ENCODE measurements around the gene CD2AP. TPM values are rescaled to one million over a fixed set of nuclear protein-coding genes. Genes with fewer than 3 reads are reported as not detected.
"Not testable (repeated sequence)": the region's sequence is repeated elsewhere in the genome, so short reads cannot be mapped to it uniquely, and the experiment has no call there.

Gene CD2AP
- total and polyA plus RNA-seq, 9 of the 15 experiments (the other 6 are each of a cell fraction or from before 2014, with no cell fraction given), result 9.4 to 69.7 (median 38.7) TPM

- DNase-seq (ENCODE audit: extremely low read depth in 1 of 4, low spot score in 3 of 4); FAIRE-seq; BruUV-seq (replicated peaks); H3K4me1 ChIP-seq (replicated peaks in 1 of 2; ENCODE audit: control insufficient read depth in 2 of 2, insufficient read depth in 2 of 2, low read length in 2 of 2); CTCF ChIA-PET (ENCODE audit: low intra/inter-chr PET ratio); H3K9me1 ChIP-seq (ENCODE audit: control insufficient read depth, insufficient read depth, low read length); H4K20me1 ChIP-seq (replicated peaks; ENCODE audit: control insufficient read depth, insufficient read depth, low read length); H2AFZ ChIP-seq (ENCODE audit: low read depth, low read length); H3K9me3 ChIP-seq (replicated peaks; ENCODE audit: control insufficient read depth, insufficient read depth, low read depth, low read length); H3K9ac ChIP-seq (ENCODE audit: insufficient read depth in 1 of 2, low read depth in 2 of 2, low read length in 2 of 2); H3K27me3 ChIP-seq (ENCODE audit: control insufficient read depth in 2 of 2, insufficient read depth in 2 of 2, low read length in 2 of 2); ATAC-seq; H3K27ac ChIP-seq (ENCODE audit: extremely low read depth, low read depth, low read length); in situ Hi-C loops (cut with MboI); intact Hi-C loops (cut with micrococcal nuclease); H3K4me3 ChIP-seq; H3K4me2 ChIP-seq (ENCODE audit: insufficient read depth, low read length): not testable (repeated sequence)
- H3K79me2 ChIP-seq (ENCODE audit: control insufficient read depth, insufficient read depth, low read length), result peaks cover 41% of the 10 kb centered on the region
- WGBS (ENCODE audit: insufficient coverage, low coverage, missing lambda C conversion rate), result 94% methylated on average over 6 of the region's 6 CpGs
- TF ChIP-seq ZNF146 (CRISPR knock-in tag; IDR thresholded peaks at IDR 0.05; ENCODE audit: unreplicated experiment) (peak; percentile 83), RBM25 (IDR thresholded peaks at IDR 0.05; ENCODE audit: low read depth, low read length, severe bottlenecking) (peak; percentile 3), BCOR (IDR thresholded peaks at IDR 0.05) (0 out of 2 replicates have a peak, but pooled peaks have one; percentile 33), KDM1A (IDR thresholded peaks at IDR 0.05) (peak in 1 of 2 experiments; percentile 40; a peak in 1 of 4 replicates)
- POLR2A ChIA-PET, result interaction anchor here (0.6 kb wide), 1 partner anchor 24 kb away, joined by 3 read pairs; no protein-coding TSS in a partner anchor
- peaks cover 30% of the 10 kb centered on the region; the same call in 2 of the 3 replicates for H3K36me3 ChIP-seq (ENCODE audit: control insufficient read depth, insufficient read depth, low read length)
Measured at GRCh38 chr6:47556459-47556858, 78.9 kb downstream of the CD2AP start.

GRCh38 chr6:47563162-47563561 lies 85.6 kb downstream of the CD2AP start:
- intact Hi-C loops (cut with micrococcal nuclease), result no loop called here
- Histone ChIP-seq H3K9me3 (replicated peaks; ENCODE audit: control insufficient read depth, insufficient read depth, low read depth, low read length) (no peaks in the 10 kb centered on the region), H3K27me3 (ENCODE audit: control insufficient read depth in 2 of 2, insufficient read depth in 2 of 2, low read length in 2 of 2) (no peaks in the 10 kb centered on the region), H3K9ac (ENCODE audit: insufficient read depth in 1 of 2, low read depth in 2 of 2, low read length in 2 of 2) (no peak overlapping the region), H3K9me1 (ENCODE audit: control insufficient read depth, insufficient read depth, low read length) (no peaks in the 10 kb centered on the region), H3K4me1 (replicated peaks in 1 of 2; ENCODE audit: control insufficient read depth in 2 of 2, insufficient read depth in 2 of 2, low read length in 2 of 2) (no peaks in the 10 kb centered on the region), H3K4me2 (ENCODE audit: insufficient read depth, low read length) (no peak overlapping the region), H3K36me3 (ENCODE audit: control insufficient read depth, insufficient read depth, low read length) (peaks cover 27% of the 10 kb centered on the region), H3K4me3 (no peak overlapping the region), H4K20me1 (replicated peaks; ENCODE audit: control insufficient read depth, insufficient read depth, low read length) (no peaks in the 10 kb centered on the region), H2AFZ (ENCODE audit: low read depth, low read length) (no peak overlapping the region), H3K27ac (ENCODE audit: extremely low read depth, low read depth, low read length) (no peak overlapping the region), H3K79me2 (ENCODE audit: control insufficient read depth, insufficient read depth, low read length) (peaks cover 74% of the 10 kb centered on the region)
- ChIA-PET CTCF (ENCODE audit: low intra/inter-chr PET ratio) (no interaction called here), POLR2A (interaction anchor here (1.2 kb wide), 1 partner anchor 86 kb away, joined by 3 read pairs; the partner anchor contains the start of gene CD2AP)
- in situ Hi-C loops (cut with MboI), result no loop called here
- FAIRE-seq, result no peak
- ATAC-seq, result peak; percentile 27; the same call in 2 of the 3 replicates
- no peak for DNase-seq (ENCODE audit: extremely low read depth in 1 of 4, low spot score in 3 of 4)
- 97% methylated on average over 3 of the region's 3 CpGs for WGBS (ENCODE audit: insufficient coverage, low coverage, missing lambda C conversion rate)
- BruUV-seq (replicated peaks), result no TSS peak
- peak; percentile 53; the same call in 1 of the 2 replicates for TF ChIP-seq MAFK (IDR thresholded peaks at IDR 0.05; ENCODE audit: low read length)
- peak; percentile 58 for TF ChIP-seq MAFF (IDR thresholded peaks at IDR 0.05; ENCODE audit: low read length)
- TF ChIP-seq C11orf30 (IDR thresholded peaks at IDR 0.05; ENCODE audit: low read depth), result peak; percentile 74
- TF ChIP-seq POLR2AphosphoS5 (IDR thresholded peaks at IDR 0.05; ENCODE audit: control insufficient read depth, insufficient read depth, low read depth, low read length), result no peak
- TF ChIP-seq MAFG (tag; conservative IDR thresholded peaks at IDR 0.05), result peak; percentile 48; the same call in 1 of the 2 replicates
- peak; percentile 89 for TF ChIP-seq ZNF316 (IDR thresholded peaks at IDR 0.05)
